ENCODE measurements around the gene ACSS2.
"Not testable (repeated sequence)": the region's sequence is repeated elsewhere in the genome, so short reads cannot be mapped to it uniquely, and the experiment has no call there.

Gene ACSS2

DNA sequence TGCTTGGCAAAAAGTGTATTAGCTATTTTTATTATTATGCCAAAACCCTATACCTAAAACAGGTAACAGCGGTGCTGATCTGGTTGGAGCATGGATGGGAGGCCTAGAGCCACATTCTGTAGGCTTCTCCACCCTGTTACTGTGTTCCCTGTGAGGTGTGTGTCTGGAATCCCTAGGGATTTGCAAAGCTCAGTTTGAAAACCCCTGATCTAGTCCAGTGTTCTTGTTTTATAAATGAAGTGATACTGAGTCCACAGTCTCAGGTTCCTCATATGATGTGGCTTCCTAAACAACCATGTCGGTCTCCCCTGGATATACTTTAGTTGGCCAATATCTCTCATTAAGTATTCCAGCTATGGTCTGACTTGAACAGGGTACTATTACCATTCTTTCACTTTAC lies 16.3 kb downstream of the ACSS2 start:
- no peaks in the 10 kb centered on the region for H3K9me3 ChIP-seq (ENCODE audit: low read length)
- no peak overlapping the region for H3K9ac ChIP-seq (ENCODE audit: low read length)
- H3K36me3 ChIP-seq (ENCODE audit: insufficient read depth, low read length), result no peaks in the 10 kb centered on the region
- H3K4me1 ChIP-seq (ENCODE audit: insufficient read depth, low read length), result peaks cover 7% of the 10 kb centered on the region
- no peak overlapping the region for H3K27ac ChIP-seq (ENCODE audit: low read depth, low read length)
- H3K4me3 ChIP-seq (ENCODE audit: low read depth in 1 of 2, low read length in 2 of 2), result no peak overlapping the region
- H3K27me3 ChIP-seq (ENCODE audit: control insufficient read depth in 1 of 2, insufficient read depth in 2 of 2, low read length in 2 of 2), result no peaks in the 10 kb centered on the region

DNA sequence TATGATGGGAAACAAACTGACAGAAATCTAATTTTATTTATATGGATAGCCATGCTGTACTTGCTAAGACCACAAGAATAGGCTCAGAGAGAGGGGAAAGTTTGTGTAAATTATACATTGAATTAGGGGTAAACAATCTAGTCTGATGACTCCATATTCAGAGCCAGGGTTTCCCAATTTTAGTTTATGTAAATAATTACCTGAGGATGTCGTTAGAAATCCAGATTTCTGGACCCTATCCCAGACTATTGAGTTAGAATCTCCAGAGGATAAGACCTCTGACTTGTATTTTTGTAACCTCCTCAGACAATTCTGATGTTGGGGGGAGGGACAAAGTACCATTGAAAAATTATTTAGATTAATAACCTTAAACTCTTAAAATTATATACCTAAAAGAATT lies 18.3 kb downstream of the ACSS2 start:
- no peaks in the 10 kb centered on the region for H3K36me3 ChIP-seq (ENCODE audit: insufficient read depth, low read length)
- no peaks in the 10 kb centered on the region for H3K9me3 ChIP-seq (ENCODE audit: low read length)
- H3K27ac ChIP-seq (ENCODE audit: low read depth, low read length), result no peak overlapping the region
- no peak overlapping the region for H3K9ac ChIP-seq (ENCODE audit: low read length)
- H3K4me1 ChIP-seq (ENCODE audit: insufficient read depth, low read length), result peaks cover 7% of the 10 kb centered on the region
- H3K4me3 ChIP-seq (ENCODE audit: low read depth in 1 of 2, low read length in 2 of 2), result no peak overlapping the region
- no peaks in the 10 kb centered on the region for H3K27me3 ChIP-seq (ENCODE audit: control insufficient read depth in 1 of 2, insufficient read depth in 2 of 2, low read length in 2 of 2)

DNA sequence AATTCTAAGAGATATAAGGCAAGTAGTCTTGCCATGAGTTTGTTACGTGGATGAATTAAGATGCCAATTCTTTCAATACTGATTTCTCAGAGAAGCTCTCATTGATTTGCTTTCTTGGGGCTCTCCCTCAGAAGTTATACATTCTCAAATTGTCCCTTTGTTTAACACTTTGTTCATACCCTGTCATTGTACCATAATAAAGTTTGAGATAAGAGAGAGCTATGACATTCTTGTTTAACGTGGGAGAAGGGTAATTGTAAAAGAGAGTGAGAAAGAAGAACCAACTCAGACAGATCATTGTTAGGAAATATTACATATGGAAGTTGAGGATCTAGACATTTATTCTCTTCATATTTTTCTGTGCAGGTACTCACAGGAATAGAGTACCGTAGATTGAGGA lies 19.1 kb downstream of the ACSS2 start:
- peaks cover 7% of the 10 kb centered on the region for H3K4me1 ChIP-seq (ENCODE audit: insufficient read depth, low read length)
- no peaks in the 10 kb centered on the region for H3K9me3 ChIP-seq (ENCODE audit: low read length)
- no peak overlapping the region for H3K27ac ChIP-seq (ENCODE audit: low read depth, low read length)
- H3K36me3 ChIP-seq (ENCODE audit: insufficient read depth, low read length), result no peaks in the 10 kb centered on the region
- no peak overlapping the region for H3K9ac ChIP-seq (ENCODE audit: low read length)
- no peak overlapping the region for H3K4me3 ChIP-seq (ENCODE audit: low read depth in 1 of 2, low read length in 2 of 2)
- H3K27me3 ChIP-seq (ENCODE audit: control insufficient read depth in 1 of 2, insufficient read depth in 2 of 2, low read length in 2 of 2), result no peaks in the 10 kb centered on the region

DNA sequence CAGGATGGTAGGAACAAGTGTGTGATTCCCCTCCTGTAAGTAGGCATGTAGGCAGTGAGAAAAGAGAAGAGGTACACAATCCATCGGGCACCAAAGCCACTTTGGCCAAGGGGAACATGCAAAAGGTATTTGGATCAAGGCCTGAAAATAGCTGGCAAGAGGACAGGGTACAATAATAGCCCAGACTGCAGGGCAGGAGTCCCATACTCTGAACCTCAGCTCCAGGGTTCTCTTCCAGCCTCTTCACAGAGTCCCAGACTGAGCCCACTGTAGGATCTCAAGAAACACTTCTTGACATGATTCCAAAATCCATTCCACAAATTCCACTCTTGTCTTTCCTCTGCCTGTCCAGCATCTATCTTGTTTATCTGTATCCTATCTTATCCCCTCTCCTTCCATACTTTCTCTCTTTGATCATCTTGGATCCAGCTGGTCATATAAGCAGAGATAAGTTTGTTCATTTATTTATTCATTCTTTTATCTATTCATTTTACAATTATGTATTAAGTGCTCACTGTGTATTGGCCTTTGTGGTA lies 19.7 kb downstream of the ACSS2 start:
- Histone ChIP-seq H3K9me3 (ENCODE audit: low read length) (no peaks in the 10 kb centered on the region), H3K27ac (ENCODE audit: low read depth, low read length) (no peak overlapping the region), H3K4me3 (ENCODE audit: low read depth in 1 of 2, low read length in 2 of 2) (no peak overlapping the region), H3K27me3 (ENCODE audit: control insufficient read depth in 1 of 2, insufficient read depth in 2 of 2, low read length in 2 of 2) (no peaks in the 10 kb centered on the region), H3K9ac (ENCODE audit: low read length) (no peak overlapping the region), H3K36me3 (ENCODE audit: insufficient read depth, low read length) (no peaks in the 10 kb centered on the region), H3K4me1 (ENCODE audit: insufficient read depth, low read length) (peaks cover 7% of the 10 kb centered on the region)

DNA sequence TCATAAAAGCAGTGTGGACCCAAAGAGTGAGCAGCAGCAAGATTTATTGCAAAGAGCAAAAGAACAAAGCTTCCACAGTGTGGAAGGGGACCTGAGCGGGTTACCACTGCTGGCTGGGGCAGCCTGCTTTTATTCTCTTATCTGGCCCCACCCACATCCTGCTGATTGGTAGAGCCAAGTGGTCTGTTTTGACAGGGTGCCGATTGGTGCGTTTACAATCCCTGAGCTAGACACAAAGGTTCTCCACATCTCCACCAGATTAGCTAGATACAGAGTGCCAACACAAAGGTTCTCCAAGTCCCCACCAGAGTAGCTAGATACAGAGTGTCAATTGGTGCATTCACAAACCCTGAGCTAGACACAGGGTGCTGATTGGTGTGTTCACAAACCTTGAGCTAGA lies 21.7 kb downstream of the ACSS2 start:
- H3K9me3 ChIP-seq (ENCODE audit: low read length); H3K27me3 ChIP-seq (ENCODE audit: control insufficient read depth in 1 of 2, insufficient read depth in 2 of 2, low read length in 2 of 2); H3K27ac ChIP-seq (ENCODE audit: low read depth, low read length); H3K4me3 ChIP-seq (ENCODE audit: low read depth in 1 of 2, low read length in 2 of 2); H3K36me3 ChIP-seq (ENCODE audit: insufficient read depth, low read length); H3K9ac ChIP-seq (ENCODE audit: low read length); H3K4me1 ChIP-seq (ENCODE audit: insufficient read depth, low read length): not testable (repeated sequence)

DNA sequence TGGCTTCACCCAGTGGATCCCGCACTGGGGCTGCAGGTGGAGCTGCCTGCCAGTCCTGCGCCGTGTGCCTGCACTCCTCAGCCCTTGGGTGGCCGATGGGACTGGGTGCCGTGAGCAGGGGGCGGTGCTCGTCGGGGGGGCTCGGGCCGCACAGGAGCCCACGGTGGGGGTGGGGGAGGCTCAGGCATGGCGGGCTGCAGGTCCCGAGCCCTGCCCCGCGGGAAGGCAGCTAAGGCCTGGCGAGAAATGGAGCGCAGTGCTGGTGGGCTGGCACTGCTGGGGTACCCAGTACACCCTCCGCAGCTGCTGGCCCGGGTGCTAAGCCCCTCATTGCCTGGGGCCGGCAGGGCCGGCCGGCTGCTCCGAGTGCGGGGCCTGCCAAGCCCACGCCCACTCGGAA lies 22.3 kb downstream of the ACSS2 start:
- H3K9ac ChIP-seq (ENCODE audit: low read length); H3K27ac ChIP-seq (ENCODE audit: low read depth, low read length); H3K36me3 ChIP-seq (ENCODE audit: insufficient read depth, low read length); H3K4me1 ChIP-seq (ENCODE audit: insufficient read depth, low read length); H3K27me3 ChIP-seq (ENCODE audit: control insufficient read depth in 1 of 2, insufficient read depth in 2 of 2, low read length in 2 of 2); H3K4me3 ChIP-seq (ENCODE audit: low read depth in 1 of 2, low read length in 2 of 2); H3K9me3 ChIP-seq (ENCODE audit: low read length): not testable (repeated sequence)

DNA sequence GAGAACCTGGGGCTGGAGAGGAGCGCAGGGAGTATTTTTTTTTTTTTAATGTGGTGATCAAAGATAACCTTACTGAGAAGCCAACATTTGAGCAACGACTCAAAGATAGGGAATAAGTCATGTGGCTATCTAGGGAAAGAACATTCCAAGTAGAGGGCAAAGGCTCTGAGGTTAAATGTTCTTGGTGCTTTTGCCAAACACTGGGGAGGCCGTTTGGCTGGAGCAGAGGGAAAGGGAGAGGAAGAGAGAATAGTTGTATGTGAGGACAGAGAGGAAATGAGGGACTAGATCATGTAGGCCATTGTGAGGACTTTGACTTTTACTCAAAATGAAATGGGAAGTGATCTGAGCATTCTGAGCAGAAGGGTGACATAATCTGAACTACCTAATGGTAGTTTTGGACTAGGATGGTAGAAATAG lies 27.8 kb downstream of the ACSS2 start:
- Histone ChIP-seq H3K4me3 (ENCODE audit: low read depth in 1 of 2, low read length in 2 of 2) (no peak overlapping the region), H3K27me3 (ENCODE audit: control insufficient read depth in 1 of 2, insufficient read depth in 2 of 2, low read length in 2 of 2) (no peaks in the 10 kb centered on the region), H3K27ac (ENCODE audit: low read depth, low read length) (no peak overlapping the region), H3K9me3 (ENCODE audit: low read length) (no peaks in the 10 kb centered on the region), H3K36me3 (ENCODE audit: insufficient read depth, low read length) (no peaks in the 10 kb centered on the region), H3K4me1 (ENCODE audit: insufficient read depth, low read length) (peaks cover 12% of the 10 kb centered on the region), H3K9ac (ENCODE audit: low read length) (no peak overlapping the region)

DNA sequence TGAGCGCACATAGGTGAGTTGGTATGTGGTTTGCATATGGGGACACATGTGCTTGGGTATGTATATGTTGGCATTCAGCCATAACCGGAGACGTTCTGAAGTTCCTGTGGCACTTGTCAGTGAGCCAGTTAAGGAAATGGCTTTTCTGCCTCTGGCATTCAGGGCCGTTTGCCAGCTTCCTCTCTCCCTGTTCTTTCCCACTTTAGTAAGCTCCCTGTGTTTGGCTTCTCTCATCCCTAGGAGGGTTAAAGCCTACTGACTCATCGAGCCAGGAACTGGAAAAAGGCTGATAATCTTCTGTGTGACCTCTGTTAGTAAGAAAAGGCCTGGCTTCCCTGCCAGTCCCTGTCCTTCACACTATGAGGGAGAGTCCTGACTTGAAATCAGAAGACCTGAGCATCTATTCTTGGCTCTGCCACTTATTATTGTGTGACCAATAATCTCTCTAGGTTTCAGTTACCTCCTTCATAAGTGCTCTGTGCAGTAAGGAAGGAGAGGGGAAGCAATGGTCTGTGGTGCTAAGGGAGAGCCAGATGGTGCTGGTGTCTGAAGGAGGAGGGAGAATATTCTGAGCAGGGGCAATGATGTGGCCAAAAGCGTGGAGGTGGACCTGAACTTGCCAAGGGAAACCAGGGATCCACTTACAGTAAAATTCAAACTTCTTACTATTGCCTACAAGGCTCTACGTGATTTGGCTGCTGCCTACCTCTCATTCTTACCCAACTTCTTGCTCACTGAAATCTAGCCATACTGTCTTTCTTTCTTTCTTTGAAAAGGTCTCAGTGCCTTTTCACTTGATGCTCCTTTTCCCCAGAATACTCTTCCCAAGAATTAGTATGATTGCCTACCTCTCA lies 31.4 kb downstream of the ACSS2 start:
- H3K9ac ChIP-seq (ENCODE audit: low read length), result no peak overlapping the region
- H3K27ac ChIP-seq (ENCODE audit: low read depth, low read length), result peak overlapping the region; percentile 37
- peaks cover 12% of the 10 kb centered on the region for H3K4me1 ChIP-seq (ENCODE audit: insufficient read depth, low read length)
- no peaks in the 10 kb centered on the region for H3K27me3 ChIP-seq (ENCODE audit: control insufficient read depth in 1 of 2, insufficient read depth in 2 of 2, low read length in 2 of 2)
- no peaks in the 10 kb centered on the region for H3K36me3 ChIP-seq (ENCODE audit: insufficient read depth, low read length)
- no peaks in the 10 kb centered on the region for H3K9me3 ChIP-seq (ENCODE audit: low read length)
- H3K4me3 ChIP-seq (ENCODE audit: low read depth in 1 of 2, low read length in 2 of 2), result no peak overlapping the region

DNA sequence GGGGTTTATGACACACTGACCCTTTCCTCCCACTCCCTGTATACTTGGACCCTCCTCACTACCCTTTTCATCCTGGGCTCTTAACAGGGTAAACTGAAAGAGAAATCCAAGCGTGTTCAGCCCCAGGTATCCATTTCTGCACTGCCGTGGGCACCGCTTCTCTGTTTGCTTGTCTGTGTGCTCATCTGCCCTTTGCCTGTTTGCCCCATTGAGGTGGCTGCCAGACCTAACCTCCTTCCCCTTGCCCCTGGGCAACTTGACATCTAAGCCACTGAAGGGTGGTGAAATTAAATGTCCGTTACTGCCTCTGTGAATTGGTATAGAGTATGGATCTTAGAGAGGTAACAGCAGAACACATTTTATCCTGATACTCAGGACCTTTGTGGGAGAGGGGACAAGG lies 38.7 kb downstream of the ACSS2 start:
- no peak overlapping the region for H3K9ac ChIP-seq (ENCODE audit: low read length)
- no peaks in the 10 kb centered on the region for H3K27me3 ChIP-seq (ENCODE audit: control insufficient read depth in 1 of 2, insufficient read depth in 2 of 2, low read length in 2 of 2)
- peaks cover 31% of the 10 kb centered on the region for H3K36me3 ChIP-seq (ENCODE audit: insufficient read depth, low read length)
- H3K4me1 ChIP-seq (ENCODE audit: insufficient read depth, low read length), result no peaks in the 10 kb centered on the region
- H3K9me3 ChIP-seq (ENCODE audit: low read length), result no peaks in the 10 kb centered on the region
- no peak overlapping the region for H3K27ac ChIP-seq (ENCODE audit: low read depth, low read length)
- no peak overlapping the region for H3K4me3 ChIP-seq (ENCODE audit: low read depth in 1 of 2, low read length in 2 of 2)

DNA sequence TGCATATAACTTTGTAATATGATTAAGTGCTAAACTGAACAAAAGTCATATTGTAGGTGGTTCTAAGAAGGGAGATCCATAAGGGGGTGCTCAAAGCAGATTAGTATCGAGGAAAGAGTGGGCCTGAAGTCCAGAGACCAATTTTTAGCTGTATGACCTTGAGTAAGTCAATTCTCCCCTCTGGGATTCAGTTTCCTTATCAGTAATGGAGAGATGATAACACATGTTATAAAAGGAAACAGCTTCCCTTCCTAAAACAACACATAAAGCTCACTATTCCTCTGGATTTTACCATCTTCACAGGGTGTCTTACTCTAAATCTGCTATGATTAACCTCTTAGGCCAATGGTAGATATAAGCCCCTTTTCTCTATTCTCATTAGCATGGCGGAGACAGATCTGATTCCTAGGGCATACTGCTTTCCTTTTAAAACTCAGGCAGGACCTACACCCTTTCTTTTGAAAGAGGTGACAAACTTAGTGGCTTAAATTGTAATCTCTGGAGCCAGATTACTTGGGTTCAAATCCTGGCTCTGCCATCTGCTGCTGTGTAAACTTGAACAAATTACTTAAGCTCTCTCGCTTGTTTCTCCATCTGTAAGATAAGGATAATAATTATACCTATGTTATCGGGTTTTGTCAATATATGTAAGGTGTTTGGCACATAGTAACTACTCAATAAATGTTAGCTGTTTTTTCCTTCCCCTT lies 39.5 kb downstream of the ACSS2 start:
- no peak overlapping the region for H3K27ac ChIP-seq (ENCODE audit: low read depth, low read length)
- no peaks in the 10 kb centered on the region for H3K4me1 ChIP-seq (ENCODE audit: insufficient read depth, low read length)
- H3K27me3 ChIP-seq (ENCODE audit: control insufficient read depth in 1 of 2, insufficient read depth in 2 of 2, low read length in 2 of 2), result no peaks in the 10 kb centered on the region
- no peak overlapping the region for H3K4me3 ChIP-seq (ENCODE audit: low read depth in 1 of 2, low read length in 2 of 2)
- no peaks in the 10 kb centered on the region for H3K9me3 ChIP-seq (ENCODE audit: low read length)
- H3K9ac ChIP-seq (ENCODE audit: low read length), result no peak overlapping the region
- peaks cover 39% of the 10 kb centered on the region for H3K36me3 ChIP-seq (ENCODE audit: insufficient read depth, low read length)

DNA sequence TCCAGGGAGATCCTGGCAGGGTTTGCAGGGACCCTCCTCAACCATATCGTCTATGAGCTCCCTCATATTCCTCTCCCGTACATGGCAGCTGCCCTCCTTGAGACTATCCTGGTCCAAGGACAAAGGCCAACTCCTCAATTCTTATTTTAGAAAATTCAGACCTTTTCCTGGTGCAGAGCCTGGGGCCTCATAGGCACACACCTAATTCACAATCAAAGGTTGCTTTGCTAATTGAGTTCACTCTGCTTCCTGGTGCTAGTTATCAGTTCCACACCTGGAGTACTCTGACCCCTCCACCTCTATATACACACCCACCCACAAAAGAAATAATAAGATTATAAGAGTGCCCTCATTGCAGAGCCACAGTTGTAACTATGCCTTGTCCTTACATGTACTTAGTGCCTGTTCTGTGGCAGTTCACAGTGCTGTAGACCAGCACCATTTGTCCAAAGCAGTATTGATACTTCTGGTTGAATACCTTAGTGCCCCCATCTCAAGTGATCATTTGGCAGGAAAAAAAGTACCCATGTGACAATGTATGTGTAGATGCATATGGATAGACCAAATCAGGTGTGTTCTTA lies 40.5 kb downstream of the ACSS2 start:
- no peaks in the 10 kb centered on the region for H3K4me1 ChIP-seq (ENCODE audit: insufficient read depth, low read length)
- peaks cover 49% of the 10 kb centered on the region for H3K36me3 ChIP-seq (ENCODE audit: insufficient read depth, low read length)
- H3K9ac ChIP-seq (ENCODE audit: low read length), result no peak overlapping the region
- H3K4me3 ChIP-seq (ENCODE audit: low read depth in 1 of 2, low read length in 2 of 2), result no peak overlapping the region
- H3K27me3 ChIP-seq (ENCODE audit: control insufficient read depth in 1 of 2, insufficient read depth in 2 of 2, low read length in 2 of 2), result no peaks in the 10 kb centered on the region
- H3K9me3 ChIP-seq (ENCODE audit: low read length), result no peaks in the 10 kb centered on the region
- no peak overlapping the region for H3K27ac ChIP-seq (ENCODE audit: low read depth, low read length)
